Measurements from ENCODE around the gene TMEM132D.

TMEM132D gene

DNA sequence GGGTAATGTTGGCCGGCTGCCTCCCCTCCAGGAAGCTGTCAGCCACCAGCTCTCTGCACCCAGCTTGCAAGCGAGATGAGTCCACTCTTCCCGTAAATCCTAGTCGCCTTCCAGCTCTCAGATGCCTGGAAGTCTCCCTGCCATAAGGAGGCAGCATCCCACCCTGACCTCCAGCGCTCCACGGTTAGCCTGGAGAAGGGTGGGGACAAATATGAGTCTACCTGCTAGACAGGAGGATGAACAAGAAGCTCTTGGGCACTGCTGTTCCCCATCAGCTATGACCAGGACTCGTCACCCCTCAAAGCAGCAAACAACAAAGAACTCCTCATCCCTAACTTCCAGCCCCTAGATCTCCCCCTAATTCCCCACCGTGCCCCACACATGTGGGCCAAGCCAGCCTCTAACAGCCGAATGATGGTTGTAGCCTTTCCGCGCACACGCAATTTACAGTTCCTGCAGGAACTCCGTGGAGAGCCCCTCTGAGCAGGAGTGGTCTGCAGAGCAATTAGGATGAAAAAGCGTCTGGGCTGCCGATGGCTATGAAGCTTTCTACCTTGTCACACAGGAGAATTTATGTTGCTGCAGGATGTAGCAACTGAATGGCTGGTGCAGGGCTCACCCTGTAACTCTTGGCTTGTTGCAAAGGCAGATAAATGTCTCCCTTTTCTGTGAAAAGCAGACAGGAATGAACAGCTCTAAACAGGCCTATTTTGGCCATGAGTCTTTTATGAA lies 869.1 kb downstream of the TMEM132D start:
- DNase-seq = no peak

DNA sequence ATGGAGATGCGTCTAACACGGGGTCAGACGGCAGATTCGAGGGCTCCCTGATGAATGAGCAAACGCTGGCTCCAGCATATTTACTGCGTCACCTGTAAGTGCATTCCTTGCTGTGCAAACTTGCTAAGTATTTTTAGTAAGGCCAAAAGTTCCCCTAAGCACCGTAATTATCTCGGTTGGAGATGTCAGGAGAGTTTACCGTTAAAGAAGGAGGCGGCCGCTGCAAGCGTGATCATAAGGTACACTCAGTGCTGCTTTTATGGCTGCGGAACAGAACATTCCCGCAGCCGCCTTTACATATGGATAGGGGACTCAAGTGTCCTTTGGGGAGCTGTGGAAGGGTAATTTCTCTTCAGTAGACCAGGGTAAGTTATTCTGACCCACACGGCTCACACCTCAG lies 875.0 kb downstream of the TMEM132D start:
- DNase-seq = no peak

- no peak for DNase-seq
These were observed 878.8 kb downstream of the TMEM132D start for GRCh38 chr12:129025055-129025454.

Data from T-helper 2 cell (primary cell).